Thoracic aorta (tissue), 2 donors: ENCODE measurements around the gene SERBP1. TPM values are rescaled to one million over a fixed set of nuclear protein-coding genes. Genes with fewer than 3 reads are reported as not detected.

Experiments used
- ATAC-seq: fragments of 150-250 bp; one replicate; pipeline ENCODE4 v1.8.0; 2017; ENCODE audit warnings: low read depth; ENCODE audit not compliant: insufficient number of reproducible peaks, low FRiP score
- DNase-seq: peaks from one replicate; pipeline ENCODE4 v3.0.0-alpha.2; 2020; ENCODE audit warnings: low spot score
- H3K27ac ChIP-seq, 2 donors: fragments of 200-600 bp; sonication (generic); 1 replicate in 1 of 2; 2 replicates in 1 of 2; pipeline ENCODE4 v1.5.1; 2016; ENCODE audit warnings: mild to moderate bottlenecking in 2 of 2, moderate library complexity in 2 of 2
- H3K27me3 ChIP-seq: fragments of 200-600 bp; sonication (generic); replicated peaks from 2 replicates; pipeline ENCODE4 v1.6.0; 2016; ENCODE audit warnings: mild to moderate bottlenecking; ENCODE audit not compliant: insufficient read depth
- H3K36me3 ChIP-seq: fragments of 200-600 bp; sonication (generic); one replicate; pipeline ENCODE4 v1.5.1; 2016
- H3K4me1 ChIP-seq, 2 donors: fragments of 200-600 bp; sonication (generic); 1 replicate in 1 of 2; 2 replicates in 1 of 2; pipeline versions ENCODE4 v1.5.1 to v1.6.0; 2016; ENCODE audit warnings: low read depth in 2 of 2, mild to moderate bottlenecking in 1 of 2; ENCODE audit not compliant: control insufficient read depth in 1 of 2
- H3K4me3 ChIP-seq: fragments of 200-600 bp; sonication (generic); 2 replicates; pipeline ENCODE4 v1.5.1; 2016; ENCODE audit warnings: mild to moderate bottlenecking
- H3K9me3 ChIP-seq: fragments of 200-600 bp; sonication (generic); 2 replicates; pipeline ENCODE4 v1.5.1; 2016
- total RNA-seq, 2 donors: library from RNA; depleted of rRNA; stranded (reverse); fragments of >200 nt; gene quantifications; one replicate each; pipeline versions ENCODE4 v1.1.0 to v1.2.3, GENCODE V29; 2016
- TF ChIP-seq, protein P1 (sequence below): fragments of 200-600 bp; sonication (generic); IDR thresholded peaks from one replicate; pipeline ENCODE4 v1.5.1; 2019; ENCODE audit warnings: antibody characterized with exemption

Gene SERBP1
- total RNA-seq, 2 donors from 2014 or later: 143 to 274 TPM

GRCh38 chr1:67372136-67372535, 58.1 kb downstream of the SERBP1 start:
- H3K4me3 ChIP-seq: no peak overlapping the region
- H3K27me3 ChIP-seq: no peaks in the 10 kb centered on the region
- no peak for DNase-seq
- no peaks in the 10 kb centered on the region for H3K36me3 ChIP-seq
- H3K4me1 ChIP-seq: no peaks in the 10 kb centered on the region
- no peak for ATAC-seq
- H3K27ac ChIP-seq: no peak overlapping the region
- TF ChIP-seq, protein P1, sequence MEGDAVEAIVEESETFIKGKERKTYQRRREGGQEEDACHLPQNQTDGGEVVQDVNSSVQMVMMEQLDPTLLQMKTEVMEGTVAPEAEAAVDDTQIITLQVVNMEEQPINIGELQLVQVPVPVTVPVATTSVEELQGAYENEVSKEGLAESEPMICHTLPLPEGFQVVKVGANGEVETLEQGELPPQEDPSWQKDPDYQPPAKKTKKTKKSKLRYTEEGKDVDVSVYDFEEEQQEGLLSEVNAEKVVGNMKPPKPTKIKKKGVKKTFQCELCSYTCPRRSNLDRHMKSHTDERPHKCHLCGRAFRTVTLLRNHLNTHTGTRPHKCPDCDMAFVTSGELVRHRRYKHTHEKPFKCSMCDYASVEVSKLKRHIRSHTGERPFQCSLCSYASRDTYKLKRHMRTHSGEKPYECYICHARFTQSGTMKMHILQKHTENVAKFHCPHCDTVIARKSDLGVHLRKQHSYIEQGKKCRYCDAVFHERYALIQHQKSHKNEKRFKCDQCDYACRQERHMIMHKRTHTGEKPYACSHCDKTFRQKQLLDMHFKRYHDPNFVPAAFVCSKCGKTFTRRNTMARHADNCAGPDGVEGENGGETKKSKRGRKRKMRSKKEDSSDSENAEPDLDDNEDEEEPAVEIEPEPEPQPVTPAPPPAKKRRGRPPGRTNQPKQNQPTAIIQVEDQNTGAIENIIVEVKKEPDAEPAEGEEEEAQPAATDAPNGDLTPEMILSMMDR: no peak
- no peaks in the 10 kb centered on the region for H3K9me3 ChIP-seq

DNA sequence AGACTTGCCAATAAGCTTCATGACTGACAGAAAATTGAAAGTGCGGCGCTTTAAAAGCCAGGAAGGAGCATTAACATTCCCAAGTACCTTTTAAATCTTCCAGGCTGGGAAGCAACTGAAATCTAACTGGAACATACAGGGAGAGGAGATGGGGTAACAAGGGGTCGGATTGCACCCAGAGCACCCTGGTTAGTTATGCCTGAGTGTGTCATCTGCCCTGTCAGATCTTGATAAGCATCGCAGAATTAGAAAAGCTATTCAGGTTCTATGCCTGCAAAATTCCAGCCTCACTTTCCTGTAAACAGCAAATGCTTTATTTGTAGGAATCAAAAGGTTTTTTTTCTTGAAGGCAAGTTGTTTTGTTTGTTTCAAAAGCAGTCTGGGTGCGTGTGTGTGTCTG, 58.5 kb downstream of the SERBP1 start:
- Histone ChIP-seq H3K27me3 (no peaks in the 10 kb centered on the region), H3K9me3 (no peaks in the 10 kb centered on the region), H3K36me3 (no peaks in the 10 kb centered on the region), H3K4me3 (no peak overlapping the region), H3K4me1 (no peaks in the 10 kb centered on the region), H3K27ac (no peak overlapping the region)
- no peak for ATAC-seq
- DNase-seq: no peak
- TF ChIP-seq, protein P1: no peak

DNA sequence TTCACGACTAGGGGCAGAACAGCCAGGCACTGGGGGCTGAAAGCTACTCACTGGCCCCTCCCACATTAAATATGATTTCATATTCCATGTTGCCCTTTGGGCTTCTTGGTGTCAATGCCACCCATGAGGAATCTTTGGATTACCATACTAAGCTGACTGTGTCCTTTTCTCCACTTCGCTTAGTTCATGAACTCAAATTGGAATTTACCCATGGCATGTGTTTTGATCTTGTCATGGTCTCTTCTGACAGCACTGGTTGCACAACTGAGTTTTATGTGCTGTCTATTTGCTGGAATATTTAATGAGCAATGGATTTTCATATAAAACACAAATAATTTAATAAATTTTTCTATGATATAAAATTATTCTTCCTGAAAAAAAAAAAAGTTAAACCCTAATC, 59.2 kb downstream of the SERBP1 start:
- Histone ChIP-seq H3K36me3 (no peaks in the 10 kb centered on the region), H3K27me3 (no peaks in the 10 kb centered on the region), H3K9me3 (no peaks in the 10 kb centered on the region), H3K4me1 (no peaks in the 10 kb centered on the region), H3K27ac (no peak overlapping the region), H3K4me3 (no peak overlapping the region)
- ATAC-seq (no peak), DNase-seq (no peak)
- TF ChIP-seq, protein P1: no peak

GRCh38 chr1:67368046-67368514, 62.1 kb downstream of the SERBP1 start:
- no peaks in the 10 kb centered on the region for H3K9me3 ChIP-seq
- DNase-seq (no peak), ATAC-seq (no peak)
- H3K27ac ChIP-seq: no peak overlapping the region
- no peaks in the 10 kb centered on the region for H3K4me1 ChIP-seq
- no peaks in the 10 kb centered on the region for H3K27me3 ChIP-seq
- H3K36me3 ChIP-seq: no peaks in the 10 kb centered on the region
- TF ChIP-seq, protein P1: no peak
- no peak overlapping the region for H3K4me3 ChIP-seq

DNA sequence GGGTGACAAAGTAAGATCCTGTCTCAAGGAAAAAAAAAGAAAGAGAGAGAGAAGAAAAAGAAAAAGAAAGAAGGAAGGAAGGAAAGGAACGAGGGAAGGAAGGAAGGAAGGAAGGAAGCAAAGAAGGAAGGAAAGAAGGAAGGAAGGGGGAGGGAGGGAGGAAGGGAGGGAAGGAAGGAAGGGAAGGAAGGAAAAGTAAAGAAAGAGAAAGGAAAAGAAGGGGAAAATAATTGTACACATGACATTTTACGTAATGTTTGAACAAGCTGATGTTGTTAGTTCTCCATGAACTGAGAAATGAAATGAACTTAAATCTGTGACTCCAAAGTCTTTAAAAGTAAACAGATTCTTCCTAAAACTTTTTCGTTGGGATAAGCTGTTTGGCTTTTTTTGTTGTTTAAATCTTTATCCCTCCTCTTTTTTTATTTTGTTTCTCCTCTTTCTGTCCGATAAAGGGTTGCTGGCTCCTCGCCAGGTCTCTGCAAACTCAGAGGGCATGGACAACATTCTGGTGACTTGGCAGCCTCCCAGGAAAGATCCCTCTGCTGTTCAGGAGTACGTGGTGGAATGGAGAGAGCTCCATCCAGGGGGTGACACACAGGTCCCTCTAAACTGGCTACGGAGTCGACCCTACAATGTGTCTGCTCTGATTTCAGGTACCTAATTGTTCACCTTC, 62.7 kb downstream of the SERBP1 start:
- no peaks in the 10 kb centered on the region for H3K9me3 ChIP-seq
- no peak overlapping the region for H3K4me3 ChIP-seq
- no peaks in the 10 kb centered on the region for H3K4me1 ChIP-seq
- H3K27ac ChIP-seq: no peak overlapping the region
- no peak for ATAC-seq
- TF ChIP-seq, protein P1: no peak
- DNase-seq: no peak
- no peaks in the 10 kb centered on the region for H3K36me3 ChIP-seq
- no peaks in the 10 kb centered on the region for H3K27me3 ChIP-seq
